ENCODE data around the gene DOCK4. TPM values are rescaled to one million over a fixed set of nuclear protein-coding genes. Genes with fewer than 3 reads are reported as not detected.

Gene DOCK4
- total RNA-seq, 6 experiments from 2014 or later: 9.4 to 29.9 (median 22.8) TPM

- no peak for TF ChIP-seq CTCF (IDR thresholded peaks at IDR 0.05)
- TF ChIP-seq POLR2A (IDR thresholded peaks at IDR 0.05): no peak
- no peak for DNase-seq
- Histone ChIP-seq H3K27me3 (no peaks in the 10 kb centered on the region), H3K4me1 (peaks cover 0 to 18% (median 8%) of the 10 kb centered on the region in 4 donors), H3K9me3 (no peaks in the 10 kb centered on the region), H3K36me3 (no peaks in the 10 kb centered on the region), H3K4me3 (no peak overlapping the region), H3K27ac (no peak overlapping the region)
- WGBS (ENCODE audit: insufficient coverage, low coverage, low lambda C conversion rate, missing lambda C conversion rate): 38% methylated on average over 1 of the region's 1 CpG
- intact Hi-C loops (cut with DNase I): no loop called here
- no peak for ATAC-seq
Measured at GRCh38 chr7:112052993-112053736, 153.0 kb downstream of the DOCK4 start.

- no peak for TF ChIP-seq CTCF (IDR thresholded peaks at IDR 0.05)
- no peak for TF ChIP-seq POLR2A (IDR thresholded peaks at IDR 0.05)
- H3K27me3 ChIP-seq: no peaks in the 10 kb centered on the region
- H3K4me3 ChIP-seq: no peak overlapping the region
- H3K36me3 ChIP-seq: no peaks in the 10 kb centered on the region
- ATAC-seq (no peak), DNase-seq (no peak)
- no peaks in the 10 kb centered on the region for H3K9me3 ChIP-seq
- intact Hi-C loops (cut with DNase I): no loop called here
- H3K27ac ChIP-seq: no peak overlapping the region
- 67% methylated on average over 1 of the region's 1 CpG for WGBS (ENCODE audit: insufficient coverage, low coverage, low lambda C conversion rate, missing lambda C conversion rate)
- peaks cover 0 to 18% (median 8%) of the 10 kb centered on the region in 4 donors for H3K4me1 ChIP-seq
Measured at GRCh38 chr7:112052498-112052897, 153.7 kb downstream of the DOCK4 start.

- DNase-seq (no peak), ATAC-seq (peak; percentile 55 to 69 (median 56))
- H3K27me3 ChIP-seq: no peaks in the 10 kb centered on the region
- no peaks in the 10 kb centered on the region for H3K9me3 ChIP-seq
- H3K36me3 ChIP-seq: no peaks in the 10 kb centered on the region
- 9% methylated on average over 4 of the region's 4 CpGs for WGBS (ENCODE audit: insufficient coverage, low coverage, low lambda C conversion rate, missing lambda C conversion rate)
- TF ChIP-seq CTCF (IDR thresholded peaks at IDR 0.05): no peak
- no peak for TF ChIP-seq POLR2A (IDR thresholded peaks at IDR 0.05)
- H3K4me3 ChIP-seq: no peak overlapping the region
- peaks cover 0 to 17% (median 5%) of the 10 kb centered on the region in 4 donors for H3K4me1 ChIP-seq
- H3K27ac ChIP-seq: peak overlapping the region in 1 of 3 donors; percentile 7
- intact Hi-C loops (cut with DNase I): no loop called here
Measured at GRCh38 chr7:112050250-112050881, 155.8 kb downstream of the DOCK4 start.

- intact Hi-C loops (cut with DNase I): no loop called here
- DNase-seq: no peak
- no peak for TF ChIP-seq POLR2A (IDR thresholded peaks at IDR 0.05)
- no peak for TF ChIP-seq CTCF (IDR thresholded peaks at IDR 0.05)
- H3K9me3 ChIP-seq: no peaks in the 10 kb centered on the region
- H3K27ac ChIP-seq: peak overlapping the region in 1 of 3 donors; percentile 7
- no peaks in the 10 kb centered on the region for H3K36me3 ChIP-seq
- ATAC-seq: peak in 2 of 4 donors; percentile 10
- H3K27me3 ChIP-seq: no peaks in the 10 kb centered on the region
- H3K4me1 ChIP-seq: peaks cover 0 to 17% (median 5%) of the 10 kb centered on the region in 4 donors
- WGBS (ENCODE audit: insufficient coverage, low coverage, low lambda C conversion rate, missing lambda C conversion rate): 60% methylated on average over 2 of the region's 2 CpGs
- no peak overlapping the region for H3K4me3 ChIP-seq
Measured at GRCh38 chr7:112049555-112050249, 156.5 kb downstream of the DOCK4 start.
